ENCODE data around the gene MBD3L3.

GRCh38 chr19:7083076-7083956 lies 24.8 kb upstream of the MBD3L3 start:
- TF ChIP-seq TAF1 (IDR thresholded peaks at IDR 0.05; ENCODE audit: low read depth) (no peak), CREB1 (IDR thresholded peaks at IDR 0.05; ENCODE audit: low read depth) (no peak), ZBTB7A (IDR thresholded peaks at IDR 0.05; ENCODE audit: low read depth) (no peak), CEBPB (IDR thresholded peaks at IDR 0.05) (no peak), EP300 (IDR thresholded peaks at IDR 0.05; ENCODE audit: borderline replicate concordance) (no peak)
- TF ChIP-seq, protein P1, sequence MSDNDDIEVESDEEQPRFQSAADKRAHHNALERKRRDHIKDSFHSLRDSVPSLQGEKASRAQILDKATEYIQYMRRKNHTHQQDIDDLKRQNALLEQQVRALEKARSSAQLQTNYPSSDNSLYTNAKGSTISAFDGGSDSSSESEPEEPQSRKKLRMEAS (IDR thresholded peaks at IDR 0.05): no peak
- TF ChIP-seq, protein P2, sequence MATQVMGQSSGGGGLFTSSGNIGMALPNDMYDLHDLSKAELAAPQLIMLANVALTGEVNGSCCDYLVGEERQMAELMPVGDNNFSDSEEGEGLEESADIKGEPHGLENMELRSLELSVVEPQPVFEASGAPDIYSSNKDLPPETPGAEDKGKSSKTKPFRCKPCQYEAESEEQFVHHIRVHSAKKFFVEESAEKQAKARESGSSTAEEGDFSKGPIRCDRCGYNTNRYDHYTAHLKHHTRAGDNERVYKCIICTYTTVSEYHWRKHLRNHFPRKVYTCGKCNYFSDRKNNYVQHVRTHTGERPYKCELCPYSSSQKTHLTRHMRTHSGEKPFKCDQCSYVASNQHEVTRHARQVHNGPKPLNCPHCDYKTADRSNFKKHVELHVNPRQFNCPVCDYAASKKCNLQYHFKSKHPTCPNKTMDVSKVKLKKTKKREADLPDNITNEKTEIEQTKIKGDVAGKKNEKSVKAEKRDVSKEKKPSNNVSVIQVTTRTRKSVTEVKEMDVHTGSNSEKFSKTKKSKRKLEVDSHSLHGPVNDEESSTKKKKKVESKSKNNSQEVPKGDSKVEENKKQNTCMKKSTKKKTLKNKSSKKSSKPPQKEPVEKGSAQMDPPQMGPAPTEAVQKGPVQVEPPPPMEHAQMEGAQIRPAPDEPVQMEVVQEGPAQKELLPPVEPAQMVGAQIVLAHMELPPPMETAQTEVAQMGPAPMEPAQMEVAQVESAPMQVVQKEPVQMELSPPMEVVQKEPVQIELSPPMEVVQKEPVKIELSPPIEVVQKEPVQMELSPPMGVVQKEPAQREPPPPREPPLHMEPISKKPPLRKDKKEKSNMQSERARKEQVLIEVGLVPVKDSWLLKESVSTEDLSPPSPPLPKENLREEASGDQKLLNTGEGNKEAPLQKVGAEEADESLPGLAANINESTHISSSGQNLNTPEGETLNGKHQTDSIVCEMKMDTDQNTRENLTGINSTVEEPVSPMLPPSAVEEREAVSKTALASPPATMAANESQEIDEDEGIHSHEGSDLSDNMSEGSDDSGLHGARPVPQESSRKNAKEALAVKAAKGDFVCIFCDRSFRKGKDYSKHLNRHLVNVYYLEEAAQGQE (IDR thresholded peaks at IDR 0.05; ENCODE audit: low read depth): no peak
